Natural killer cell (primary cell): ENCODE results near the gene VPS37D. TPM values are rescaled to one million over a fixed set of nuclear protein-coding genes. Genes with fewer than 3 reads are reported as not detected.
"Not testable (repeated sequence)": the region's sequence is repeated elsewhere in the genome, so short reads cannot be mapped to it uniquely, and the experiment has no call there.

Experiments used
- ATAC-seq, 3 donors: fragments of 150-1000 bp in 2 of 3; fragments of 200-7000 bp in 1 of 3; cut with Tn5 transposase; 1 replicate in 1 of 3; 2 replicates in 2 of 3; pipeline ENCODE4 v1.10.0; 2021; ENCODE audit warnings: mild to moderate bottlenecking in 2 of 3, moderate library complexity in 2 of 3
- DNase-seq, 2 donors: peaks; one replicate each; pipeline versions ENCODE4 v3.0.0 to v3.0.0-alpha.2; 2013 to 2021; ENCODE audit warnings: mixed read lengths in 1 of 2
- H3K27ac ChIP-seq: one replicate; pipeline ENCODE4 v1.5.1; 2013; ENCODE audit warnings: mild to moderate bottlenecking, low read length
- H3K27me3 ChIP-seq: one replicate; pipeline ENCODE4 v1.6.1; 2013; ENCODE audit warnings: low read length; ENCODE audit not compliant: control insufficient read depth, insufficient read depth
- H3K36me3 ChIP-seq: one replicate; pipeline ENCODE4 v1.6.1; 2013; ENCODE audit warnings: low read length; ENCODE audit not compliant: control insufficient read depth, insufficient read depth
- H3K4me1 ChIP-seq: one replicate; pipeline ENCODE4 v1.6.1; 2013; ENCODE audit warnings: low read length; ENCODE audit not compliant: control insufficient read depth, insufficient read depth
- H3K4me3 ChIP-seq: one replicate; pipeline ENCODE4 v1.5.1; 2013; ENCODE audit warnings: low read length
- H3K9me3 ChIP-seq: one replicate; pipeline ENCODE4 v1.6.1; 2013; ENCODE audit warnings: low read length; ENCODE audit not compliant: control insufficient read depth, insufficient read depth
- H3K27ac Mint-ChIP-seq, 2 donors: one replicate each; pipeline ENCODE4 v1.8.0; 2022; ENCODE audit warnings: mild to moderate bottlenecking in 2 of 2, mixed read lengths in 2 of 2, moderate library complexity in 1 of 2
- H3K27me3 Mint-ChIP-seq, 2 donors: one replicate each; pipeline ENCODE4 v1.8.0; 2022; ENCODE audit warnings: low read depth in 2 of 2, mixed read lengths in 2 of 2
- H3K36me3 Mint-ChIP-seq: one replicate; pipeline ENCODE4 v1.8.0; 2022; ENCODE audit warnings: mixed read lengths
- H3K4me1 Mint-ChIP-seq, 2 donors: one replicate each; pipeline ENCODE4 v1.8.0; 2022; ENCODE audit warnings: mixed read lengths in 2 of 2
- H3K4me3 Mint-ChIP-seq: one replicate; pipeline ENCODE4 v1.8.0; 2022; ENCODE audit warnings: mild to moderate bottlenecking, moderate library complexity, mixed read lengths
- H3K9me3 Mint-ChIP-seq, 2 donors: one replicate each; pipeline ENCODE4 v1.8.0; 2022; ENCODE audit warnings: mixed read lengths in 2 of 2
- WGBS: methylation state at CpG from one replicate; pipeline ENCODE4 v1.1.7; 2013; ENCODE audit warnings: missing lambda C conversion rate; ENCODE audit not compliant: insufficient coverage; 5-methylcytosine and 5-hydroxymethylcytosine counted together
- intact Hi-C: fragments of 100-400 bp; cut with micrococcal nuclease; formaldehyde crosslinking; loops from one replicate; pipeline ENCODE4 v1.14.2; 2022
- total RNA-seq, 4 donors: library from RNA; stranded (reverse); fragments of 120-200 nt in 1 of 4; gene quantifications; one replicate each; pipeline versions ENCODE4 v1.2.3 to v1.2.4, GENCODE V29; 2013 to 2022
- TF ChIP-seq, protein P1 (sequence below): fragments of 200-600 bp; IDR thresholded peaks from one replicate; pipeline ENCODE4 v1.8.0; 2022; ENCODE audit warnings: antibody characterized with exemption

Gene VPS37D
- total RNA-seq, 3 donors from 2014 or later (not counting 1 experiment from before 2014, with no cell fraction given), result 0.40 to 0.83 (median 0.48) TPM

DNA sequence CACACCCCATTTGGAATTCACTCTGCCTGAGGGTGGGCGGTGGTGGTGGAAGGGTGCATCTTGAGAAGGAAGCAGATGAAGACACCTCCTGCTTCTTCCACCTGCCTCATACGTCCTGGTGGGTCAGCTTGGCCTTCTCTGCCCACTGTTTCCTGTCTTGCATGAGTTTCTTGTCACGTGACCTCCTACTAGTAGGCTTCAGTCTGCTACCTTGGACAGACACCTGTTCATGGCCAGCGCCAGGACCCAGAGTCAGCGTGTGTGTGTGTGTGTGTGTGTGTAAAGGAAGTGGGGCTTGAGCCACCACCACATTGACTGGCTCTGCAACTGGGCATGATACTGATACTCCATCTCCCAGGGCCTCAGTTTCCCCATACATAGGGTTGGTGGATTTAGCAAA, 17.1 kb upstream of the VPS37D start:
- 44% methylated on average over 5 of the region's 5 CpGs for WGBS
- Mint-ChIP-seq H3K27me3 (peaks cover 44 to 52% of the 10 kb centered on the region in 2 donors), H3K4me1 (peaks cover 0 to 16% of the 10 kb centered on the region in 2 donors)

GRCh38 chr7:73652541-73652949, 15.1 kb upstream of the VPS37D start:
- WGBS, result 87% methylated on average over 10 of the region's 11 CpGs

More for the DNA sequence above, 17.1 kb upstream of the VPS37D start:
- Mint-ChIP-seq H3K36me3 (no peaks in the 10 kb centered on the region), H3K27ac (no peak overlapping the region), H3K9me3 (no peaks in the 10 kb centered on the region), H3K4me3 (no peak overlapping the region)
- ATAC-seq, result no peak
- TF ChIP-seq, protein P1, sequence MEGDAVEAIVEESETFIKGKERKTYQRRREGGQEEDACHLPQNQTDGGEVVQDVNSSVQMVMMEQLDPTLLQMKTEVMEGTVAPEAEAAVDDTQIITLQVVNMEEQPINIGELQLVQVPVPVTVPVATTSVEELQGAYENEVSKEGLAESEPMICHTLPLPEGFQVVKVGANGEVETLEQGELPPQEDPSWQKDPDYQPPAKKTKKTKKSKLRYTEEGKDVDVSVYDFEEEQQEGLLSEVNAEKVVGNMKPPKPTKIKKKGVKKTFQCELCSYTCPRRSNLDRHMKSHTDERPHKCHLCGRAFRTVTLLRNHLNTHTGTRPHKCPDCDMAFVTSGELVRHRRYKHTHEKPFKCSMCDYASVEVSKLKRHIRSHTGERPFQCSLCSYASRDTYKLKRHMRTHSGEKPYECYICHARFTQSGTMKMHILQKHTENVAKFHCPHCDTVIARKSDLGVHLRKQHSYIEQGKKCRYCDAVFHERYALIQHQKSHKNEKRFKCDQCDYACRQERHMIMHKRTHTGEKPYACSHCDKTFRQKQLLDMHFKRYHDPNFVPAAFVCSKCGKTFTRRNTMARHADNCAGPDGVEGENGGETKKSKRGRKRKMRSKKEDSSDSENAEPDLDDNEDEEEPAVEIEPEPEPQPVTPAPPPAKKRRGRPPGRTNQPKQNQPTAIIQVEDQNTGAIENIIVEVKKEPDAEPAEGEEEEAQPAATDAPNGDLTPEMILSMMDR, result no peak
- H3K27me3 ChIP-seq, result peaks cover 21% of the 10 kb centered on the region
- intact Hi-C loops, result no loop called here
- H3K27ac ChIP-seq, result no peak overlapping the region
- H3K9me3 ChIP-seq, result no peaks in the 10 kb centered on the region
- no peaks in the 10 kb centered on the region for H3K36me3 ChIP-seq
- H3K4me1 ChIP-seq, result peaks cover 5% of the 10 kb centered on the region
- no peak overlapping the region for H3K4me3 ChIP-seq
- no peak for DNase-seq

GRCh38 chr7:73655309-73655708, 12.3 kb upstream of the VPS37D start:
- DNase-seq, H3K27ac ChIP-seq, H3K36me3 ChIP-seq, H3K9me3 ChIP-seq, H3K4me3 Mint-ChIP-seq, intact Hi-C loops, ATAC-seq, H3K27ac Mint-ChIP-seq, H3K4me1 Mint-ChIP-seq, H3K9me3 Mint-ChIP-seq, H3K4me1 ChIP-seq, H3K27me3 ChIP-seq, H3K36me3 Mint-ChIP-seq, H3K4me3 ChIP-seq: not testable (repeated sequence)
- peaks cover 19 to 24% of the 10 kb centered on the region in 2 donors for H3K27me3 Mint-ChIP-seq
- WGBS, result 87% methylated on average over 3 of the region's 4 CpGs

More at GRCh38 chr7:73652541-73652949, 15.1 kb upstream of the VPS37D start:
- ATAC-seq (no peak), DNase-seq (no peak)
- no peaks in the 10 kb centered on the region for H3K36me3 Mint-ChIP-seq
- peaks cover 0 to 16% of the 10 kb centered on the region in 2 donors for H3K4me1 Mint-ChIP-seq
- H3K4me3 Mint-ChIP-seq, result no peak overlapping the region
- Histone ChIP-seq H3K9me3 (no peaks in the 10 kb centered on the region), H3K27ac (no peak overlapping the region), H3K36me3 (no peaks in the 10 kb centered on the region), H3K4me3 (no peak overlapping the region), H3K27me3 (peaks cover 15% of the 10 kb centered on the region), H3K4me1 (peaks cover 5% of the 10 kb centered on the region)
- H3K27ac Mint-ChIP-seq, result no peak overlapping the region
- intact Hi-C loops, result no loop called here
- TF ChIP-seq, protein P1, result no peak
- H3K27me3 Mint-ChIP-seq, result peaks cover 36 to 41% of the 10 kb centered on the region in 2 donors
- H3K9me3 Mint-ChIP-seq, result no peaks in the 10 kb centered on the region

DNA sequence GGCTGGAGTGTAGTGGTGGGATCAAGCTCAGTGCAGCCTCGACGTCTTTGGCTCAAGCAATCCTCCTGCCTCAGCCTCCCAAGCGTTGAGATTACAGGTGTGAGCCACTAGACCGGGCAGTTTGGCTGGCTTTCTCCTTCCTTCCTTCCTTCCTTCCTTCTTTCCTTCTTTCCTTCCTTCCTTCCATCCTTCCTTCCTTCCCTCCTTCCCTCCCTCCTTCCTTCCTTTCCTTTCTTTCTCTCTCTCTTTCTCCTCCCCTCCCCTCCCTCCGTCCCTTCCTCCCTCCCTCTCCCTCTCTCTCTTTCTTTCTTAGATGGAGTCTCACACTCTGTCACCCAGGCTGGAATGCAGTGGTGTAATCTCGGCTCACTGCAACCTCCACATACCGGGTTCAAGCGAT, 7.6 kb upstream of the VPS37D start:
- ATAC-seq (no peak), DNase-seq (no peak)
- no peaks in the 10 kb centered on the region for H3K4me1 Mint-ChIP-seq
- Histone ChIP-seq H3K4me1 (no peaks in the 10 kb centered on the region), H3K27ac (no peak overlapping the region), H3K36me3 (no peaks in the 10 kb centered on the region), H3K4me3 (no peak overlapping the region), H3K9me3 (peaks cover 4% of the 10 kb centered on the region), H3K27me3 (peaks cover 8% of the 10 kb centered on the region)
- TF ChIP-seq, protein P1, result no peak
- no peaks in the 10 kb centered on the region for H3K36me3 Mint-ChIP-seq
- peaks cover 0 to 4% of the 10 kb centered on the region in 2 donors for H3K9me3 Mint-ChIP-seq
- intact Hi-C loops, result no loop called here
- peaks cover 23 to 35% of the 10 kb centered on the region in 2 donors for H3K27me3 Mint-ChIP-seq
- WGBS, result 76% methylated on average over 8 of the region's 8 CpGs
- no peak overlapping the region for H3K27ac Mint-ChIP-seq
- H3K4me3 Mint-ChIP-seq, result no peak overlapping the region

- H3K9me3 Mint-ChIP-seq, intact Hi-C loops, H3K9me3 ChIP-seq, H3K4me1 Mint-ChIP-seq, H3K27me3 ChIP-seq, DNase-seq, H3K4me3 Mint-ChIP-seq, H3K27ac ChIP-seq, H3K36me3 ChIP-seq, H3K4me1 ChIP-seq, H3K4me3 ChIP-seq, H3K27ac Mint-ChIP-seq, ATAC-seq, H3K36me3 Mint-ChIP-seq: not testable (repeated sequence)
- WGBS, result 78% methylated on average over 4 of the region's 4 CpGs
- peaks cover 23 to 35% of the 10 kb centered on the region in 2 donors for H3K27me3 Mint-ChIP-seq
Measured at GRCh38 chr7:73660594-73660993, 7.0 kb upstream of the VPS37D start.
